Measurements from ENCODE around the gene VAT1L.

GRCh38 chr16:77945126-77945525 is 156.8 kb downstream of the VAT1L start:
- TF ChIP-seq POLR2AphosphoS5 (IDR thresholded peaks at IDR 0.05; ENCODE audit: low read depth) (no peak), JUNB (IDR thresholded peaks at IDR 0.05; ENCODE audit: unreplicated experiment) (no peak), CTCF (conservative IDR thresholded peaks at IDR 0.05; ENCODE audit: low read depth in 2 of 2) (no peak), EZH2 (IDR thresholded peaks at IDR 0.05; ENCODE audit: low read depth, unreplicated experiment) (no peak), EZH2phosphoT487 (IDR thresholded peaks at IDR 0.05; ENCODE audit: unreplicated experiment) (no peak), ZNF331 (CRISPR knock-in tag; IDR thresholded peaks at IDR 0.05; ENCODE audit: low read depth) (no peak), STAT1 (IDR thresholded peaks at IDR 0.05; ENCODE audit: unreplicated experiment) (no peak), CREB1 (CRISPR knock-in tag; IDR thresholded peaks at IDR 0.05; ENCODE audit: low read depth) (no peak)
- TF ChIP-seq, protein P1, sequence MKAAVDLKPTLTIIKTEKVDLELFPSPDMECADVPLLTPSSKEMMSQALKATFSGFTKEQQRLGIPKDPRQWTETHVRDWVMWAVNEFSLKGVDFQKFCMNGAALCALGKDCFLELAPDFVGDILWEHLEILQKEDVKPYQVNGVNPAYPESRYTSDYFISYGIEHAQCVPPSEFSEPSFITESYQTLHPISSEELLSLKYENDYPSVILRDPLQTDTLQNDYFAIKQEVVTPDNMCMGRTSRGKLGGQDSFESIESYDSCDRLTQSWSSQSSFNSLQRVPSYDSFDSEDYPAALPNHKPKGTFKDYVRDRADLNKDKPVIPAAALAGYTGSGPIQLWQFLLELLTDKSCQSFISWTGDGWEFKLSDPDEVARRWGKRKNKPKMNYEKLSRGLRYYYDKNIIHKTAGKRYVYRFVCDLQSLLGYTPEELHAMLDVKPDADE (IDR thresholded peaks at IDR 0.05): no peak

Measured in GM23338 (cell line).